Activated CD4-positive, alpha-beta memory T cell treated with anti-CD3 and anti-CD28 coated beads, Interleukin-2, amount 10 ng/mL, durations not matched to agents 7 days and 5 days (primary cell): ENCODE results near the gene CNTN4. TPM values are rescaled to one million over a fixed set of nuclear protein-coding genes. Genes with fewer than 3 reads are reported as not detected.
"Not testable (repeated sequence)": the region's sequence is repeated elsewhere in the genome, so short reads cannot be mapped to it uniquely, and the experiment has no call there.

Experiments
- CTCF ChIA-PET: fragments of 350-600 bp; sonication (Branson Sonifier 250); formaldehyde crosslinking; loops from one replicate; lab custom pipeline; 2021; ENCODE audit warnings: antibody characterized with exemption, inconsistent platforms; lab: Charles Lee
- POLR2A ChIA-PET: fragments of 350-600 bp; sonication (Branson Sonifier 250); formaldehyde crosslinking; loops from one replicate; lab custom pipeline; 2021; ENCODE audit warnings: antibody characterized with exemption; lab: Charles Lee
- DNase-seq: peaks from one replicate; pipeline ENCODE4 v3.0.0-alpha.2; 2020
- H3K27ac Mint-ChIP-seq: one replicate; pipeline ENCODE4 v1.8.0; 2021; ENCODE audit warnings: mild to moderate bottlenecking, mixed read lengths
- H3K27me3 Mint-ChIP-seq: one replicate; pipeline ENCODE4 v1.8.0; 2021; ENCODE audit warnings: mixed read lengths
- H3K36me3 Mint-ChIP-seq: one replicate; pipeline ENCODE4 v1.8.0; 2021; ENCODE audit warnings: low read depth, mixed read lengths
- H3K4me1 Mint-ChIP-seq: one replicate; pipeline ENCODE4 v1.8.0; 2021; ENCODE audit warnings: mixed read lengths
- H3K4me3 Mint-ChIP-seq: one replicate; pipeline ENCODE4 v1.8.0; 2021; ENCODE audit warnings: mild to moderate bottlenecking, mixed read lengths
- H3K9me3 Mint-ChIP-seq: one replicate; pipeline ENCODE4 v1.8.0; 2021; ENCODE audit warnings: mixed read lengths
- total RNA-seq, 2 experiments: library from RNA; stranded (reverse); gene quantifications; one replicate each; pipeline ENCODE4 v1.2.3, GENCODE V29; 2021

The CNTN4 gene
- total RNA-seq, result not detected

- no peaks in the 10 kb centered on the region for H3K9me3 Mint-ChIP-seq
- no peaks in the 10 kb centered on the region for H3K36me3 Mint-ChIP-seq
- H3K27me3 Mint-ChIP-seq, result peaks cover 41% of the 10 kb centered on the region
- no peak within 1 kb of the TSS for H3K27ac Mint-ChIP-seq
- CTCF ChIA-PET, result no interaction called here
- H3K4me3 Mint-ChIP-seq, result no peak within 1 kb of the TSS
- H3K4me1 Mint-ChIP-seq, result peaks cover 2% of the 10 kb centered on the region
- DNase-seq, result no peak
- POLR2A ChIA-PET, result no interaction called here
Measured at GRCh38 chr3:2098398-2099027, at the start of gene CNTN4. CNTN4 (plus strand) TSS chr3:2098866.

DNA sequence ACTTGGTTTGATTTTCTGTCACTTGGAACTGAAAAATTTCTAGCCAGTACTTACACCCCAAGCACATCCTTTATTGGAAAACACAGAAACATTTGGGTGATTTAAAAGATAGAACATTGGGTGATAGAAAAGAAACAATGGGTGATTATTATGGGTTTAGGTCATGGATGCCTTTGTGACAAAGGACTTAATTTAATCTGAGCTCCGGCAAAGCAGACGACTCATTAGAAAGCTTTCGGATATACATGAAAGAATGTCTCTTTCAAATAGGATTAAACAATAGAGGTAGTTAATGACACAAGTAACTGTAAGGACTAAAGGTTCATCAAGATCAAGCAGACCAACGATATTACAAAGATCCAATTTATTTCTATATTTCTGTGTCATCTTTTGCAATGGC, 37.3 kb upstream of the CNTN4 start:
- no peak overlapping the region for H3K27ac Mint-ChIP-seq
- POLR2A ChIA-PET, result no interaction called here
- H3K27me3 Mint-ChIP-seq, result no peaks in the 10 kb centered on the region
- H3K4me3 Mint-ChIP-seq, result no peak overlapping the region
- CTCF ChIA-PET, result no interaction called here
- no peaks in the 10 kb centered on the region for H3K36me3 Mint-ChIP-seq
- H3K9me3 Mint-ChIP-seq, result no peaks in the 10 kb centered on the region
- no peak for DNase-seq
- H3K4me1 Mint-ChIP-seq, result no peaks in the 10 kb centered on the region

GRCh38 chr3:2071531-2071930, 27.1 kb upstream of the CNTN4 start:
- POLR2A ChIA-PET, result no interaction called here
- CTCF ChIA-PET, result no interaction called here
- Mint-ChIP-seq H3K36me3 (no peaks in the 10 kb centered on the region), H3K4me1 (no peaks in the 10 kb centered on the region), H3K4me3 (no peak overlapping the region), H3K27ac (no peak overlapping the region), H3K9me3 (no peaks in the 10 kb centered on the region), H3K27me3 (no peaks in the 10 kb centered on the region)
- DNase-seq, result no peak

DNA sequence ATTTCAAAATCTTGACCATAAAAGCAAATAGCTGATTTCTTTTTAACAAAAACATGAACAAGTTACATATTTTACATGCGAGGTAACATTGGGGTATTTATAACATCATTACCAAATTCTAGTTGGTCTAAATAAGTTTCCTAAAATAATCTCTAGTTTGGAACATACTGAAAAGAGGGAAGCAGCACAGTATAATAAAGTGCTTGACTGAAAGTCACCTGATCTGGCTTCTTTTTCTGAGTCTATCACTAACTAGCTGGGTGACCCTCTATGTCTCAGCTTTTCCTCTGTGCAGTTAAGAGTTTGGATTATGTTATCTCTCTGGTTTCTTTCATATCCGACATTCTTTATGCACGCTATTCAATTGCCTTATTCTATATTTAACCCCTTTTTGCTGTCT, 19.8 kb upstream of the CNTN4 start:
- Mint-ChIP-seq H3K4me1 (no peaks in the 10 kb centered on the region), H3K27me3 (no peaks in the 10 kb centered on the region), H3K4me3 (no peak overlapping the region), H3K27ac (no peak overlapping the region), H3K9me3 (peaks cover 4% of the 10 kb centered on the region), H3K36me3 (no peaks in the 10 kb centered on the region)
- CTCF ChIA-PET, result no interaction called here
- DNase-seq, result no peak
- POLR2A ChIA-PET, result no interaction called here

- DNase-seq, result no peak
- Mint-ChIP-seq H3K27me3 (no peaks in the 10 kb centered on the region), H3K9me3 (peaks cover 6% of the 10 kb centered on the region), H3K4me3 (no peak overlapping the region), H3K4me1 (no peaks in the 10 kb centered on the region), H3K27ac (no peak overlapping the region), H3K36me3 (no peaks in the 10 kb centered on the region)
- CTCF ChIA-PET, result no interaction called here
- POLR2A ChIA-PET, result no interaction called here
Measured at GRCh38 chr3:2082871-2083480, 15.7 kb upstream of the CNTN4 start.

DNA sequence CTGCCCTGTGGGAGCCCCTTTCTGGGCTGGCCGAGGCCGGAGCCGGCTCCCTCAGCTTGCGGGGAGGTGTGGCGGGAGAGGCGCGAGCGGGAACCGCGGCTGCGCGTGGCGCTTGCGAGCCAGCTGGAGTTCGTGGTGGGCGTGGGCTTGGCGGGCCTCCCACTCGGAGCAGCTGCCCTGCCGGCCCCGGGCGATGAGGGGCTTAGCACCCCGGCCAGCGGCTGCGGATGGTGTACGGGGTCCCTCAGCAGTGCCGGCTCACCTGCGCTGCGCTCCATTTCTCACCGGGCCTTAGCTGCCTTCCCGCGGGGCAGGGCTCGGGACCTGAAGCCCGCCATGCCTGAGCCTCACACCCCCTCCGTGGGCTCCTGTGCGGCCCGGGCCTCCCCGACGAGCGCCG, 15.1 kb upstream of the CNTN4 start:
- POLR2A ChIA-PET, H3K4me1 Mint-ChIP-seq, H3K4me3 Mint-ChIP-seq, H3K9me3 Mint-ChIP-seq, H3K27ac Mint-ChIP-seq, CTCF ChIA-PET, DNase-seq, H3K36me3 Mint-ChIP-seq, H3K27me3 Mint-ChIP-seq: not testable (repeated sequence)

- no peak overlapping the region for H3K27ac Mint-ChIP-seq
- no peak for DNase-seq
- ChIA-PET POLR2A (no interaction called here), CTCF (no interaction called here)
- no peaks in the 10 kb centered on the region for H3K9me3 Mint-ChIP-seq
- H3K4me1 Mint-ChIP-seq, result no peaks in the 10 kb centered on the region
- no peak overlapping the region for H3K4me3 Mint-ChIP-seq
- H3K27me3 Mint-ChIP-seq, result no peaks in the 10 kb centered on the region
- H3K36me3 Mint-ChIP-seq, result no peaks in the 10 kb centered on the region
Measured at GRCh38 chr3:2090095-2090911, 8.4 kb upstream of the CNTN4 start.

DNA sequence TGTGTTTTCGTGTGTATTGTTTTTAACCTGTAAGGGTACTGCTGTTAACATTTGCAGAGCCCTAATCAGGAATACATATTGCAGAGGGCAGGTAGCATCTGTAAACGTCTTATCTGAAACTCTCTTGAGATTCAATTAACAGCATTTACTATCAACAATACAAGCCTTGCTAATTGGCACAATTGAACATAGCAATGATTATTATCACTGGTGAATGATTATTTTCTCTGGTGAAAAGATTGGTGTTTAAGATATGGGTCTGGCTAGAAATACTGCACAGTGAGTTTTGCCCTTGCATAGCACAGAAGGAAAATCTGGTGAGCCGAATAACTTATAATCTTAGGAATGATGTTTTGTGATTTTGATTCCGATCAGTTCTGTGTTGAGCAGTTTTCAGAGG, 5.9 kb upstream of the CNTN4 start:
- Mint-ChIP-seq H3K36me3 (no peaks in the 10 kb centered on the region), H3K9me3 (no peaks in the 10 kb centered on the region), H3K4me3 (no peak overlapping the region), H3K27ac (no peak overlapping the region), H3K4me1 (no peaks in the 10 kb centered on the region), H3K27me3 (peaks cover 14% of the 10 kb centered on the region)
- CTCF ChIA-PET, result interaction anchor here (0.6 kb wide), 1 partner anchor 958 kb away, joined by 4 read pairs; no protein-coding TSS in a partner anchor
- POLR2A ChIA-PET, result no interaction called here
- DNase-seq, result no peak

- no peak overlapping the region for H3K27ac Mint-ChIP-seq
- H3K4me3 Mint-ChIP-seq, result no peak overlapping the region
- H3K9me3 Mint-ChIP-seq, result no peaks in the 10 kb centered on the region
- no peak for DNase-seq
- ChIA-PET POLR2A (no interaction called here), CTCF (no interaction called here)
- H3K4me1 Mint-ChIP-seq, result peaks cover 2% of the 10 kb centered on the region
- peaks cover 22% of the 10 kb centered on the region for H3K27me3 Mint-ChIP-seq
- H3K36me3 Mint-ChIP-seq, result no peaks in the 10 kb centered on the region
Measured at GRCh38 chr3:2094941-2095340, 3.7 kb upstream of the CNTN4 start.

GRCh38 chr3:2096216-2096615, 2.5 kb upstream of the CNTN4 start:
- no peak overlapping the region for H3K4me3 Mint-ChIP-seq
- peaks cover 2% of the 10 kb centered on the region for H3K4me1 Mint-ChIP-seq
- peaks cover 35% of the 10 kb centered on the region for H3K27me3 Mint-ChIP-seq
- DNase-seq, result no peak
- ChIA-PET POLR2A (no interaction called here), CTCF (no interaction called here)
- no peak overlapping the region for H3K27ac Mint-ChIP-seq
- H3K36me3 Mint-ChIP-seq, result no peaks in the 10 kb centered on the region
- no peaks in the 10 kb centered on the region for H3K9me3 Mint-ChIP-seq

GRCh38 chr3:2097641-2098191, 950 bp upstream of the CNTN4 start:
- H3K36me3 Mint-ChIP-seq, result no peaks in the 10 kb centered on the region
- DNase-seq, result no peak
- H3K27ac Mint-ChIP-seq, result no peak overlapping the region
- H3K27me3 Mint-ChIP-seq, result peaks cover 41% of the 10 kb centered on the region
- ChIA-PET CTCF (no interaction called here), POLR2A (no interaction called here)
- H3K4me3 Mint-ChIP-seq, result no peak overlapping the region
- peaks cover 2% of the 10 kb centered on the region for H3K4me1 Mint-ChIP-seq
- no peaks in the 10 kb centered on the region for H3K9me3 Mint-ChIP-seq

GRCh38 chr3:2099028-2099671, 484 bp downstream of the CNTN4 start:
- Mint-ChIP-seq H3K4me1 (peaks cover 2% of the 10 kb centered on the region), H3K4me3 (no peak overlapping the region), H3K27me3 (peaks cover 41% of the 10 kb centered on the region), H3K36me3 (no peaks in the 10 kb centered on the region), H3K9me3 (no peaks in the 10 kb centered on the region), H3K27ac (no peak overlapping the region)
- CTCF ChIA-PET, result no interaction called here
- POLR2A ChIA-PET, result no interaction called here
- DNase-seq, result no peak

DNA sequence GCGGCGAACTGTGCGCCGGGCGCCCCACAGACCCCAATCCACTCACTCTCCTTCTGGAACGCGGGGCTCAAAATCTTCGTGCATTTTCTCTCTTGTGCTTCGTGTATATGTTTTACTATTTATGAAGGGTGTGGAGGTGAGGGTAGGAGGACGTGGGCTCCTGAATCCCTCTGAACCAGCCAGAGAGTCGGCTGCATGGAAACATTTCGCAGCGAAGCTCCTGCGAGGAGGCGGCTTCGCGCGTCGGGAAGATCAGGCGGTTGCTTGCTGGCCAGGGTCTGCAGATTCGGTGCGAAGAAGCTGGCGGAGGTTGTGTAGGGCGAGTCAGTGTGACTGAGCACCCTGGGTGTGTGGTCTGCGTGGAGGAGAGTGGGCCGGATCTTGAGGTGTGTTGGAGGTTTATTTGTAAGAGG, 1.1 kb downstream of the CNTN4 start:
- CTCF ChIA-PET, result no interaction called here
- Mint-ChIP-seq H3K27me3 (peaks cover 41% of the 10 kb centered on the region), H3K4me1 (peaks cover 2% of the 10 kb centered on the region), H3K36me3 (no peaks in the 10 kb centered on the region), H3K4me3 (no peak overlapping the region), H3K27ac (no peak overlapping the region), H3K9me3 (no peaks in the 10 kb centered on the region)
- POLR2A ChIA-PET, result no interaction called here
- DNase-seq, result no peak
